Measurements from ENCODE around the gene ERC2. TPM values are rescaled to one million over a fixed set of nuclear protein-coding genes. Genes with fewer than 3 reads are reported as not detected.
"Not testable (repeated sequence)": the region's sequence is repeated elsewhere in the genome, so short reads cannot be mapped to it uniquely, and the experiment has no call there.

The ERC2 gene
- total RNA-seq, 2 experiments from 2014 or later = not detected

DNA sequence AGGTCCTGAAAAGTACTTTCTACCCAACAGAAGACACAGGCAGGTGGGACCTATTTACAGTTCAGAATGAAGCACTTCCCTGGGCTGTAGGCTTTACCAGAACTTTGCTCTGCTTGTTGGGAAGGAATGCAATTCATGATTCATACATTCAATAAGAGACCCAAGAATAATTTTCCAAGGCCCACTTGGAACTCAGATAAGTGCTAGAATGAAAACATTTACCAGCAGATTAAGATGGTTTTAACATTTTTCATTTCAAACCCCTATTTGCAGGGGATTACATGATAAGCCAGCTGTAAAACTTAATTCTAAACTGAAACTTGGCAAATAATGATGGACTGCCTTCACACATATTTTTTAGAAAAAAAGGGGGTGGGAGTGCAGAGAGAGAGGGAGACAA is 417.2 kb downstream of the ERC2 start:
- H3K27me3 Mint-ChIP-seq = no peaks in the 10 kb centered on the region
- DNase-seq = no peak
- ChIA-PET CTCF (no interaction called here), POLR2A (no interaction called here)
- H3K27ac Mint-ChIP-seq = no peak overlapping the region
- no peaks in the 10 kb centered on the region for H3K4me1 Mint-ChIP-seq (ENCODE audit: low read depth)
- intact Hi-C loops (cut with micrococcal nuclease) = no loop called here
- H3K9me3 Mint-ChIP-seq = no peaks in the 10 kb centered on the region
- no peak overlapping the region for H3K4me3 Mint-ChIP-seq
- no peaks in the 10 kb centered on the region for H3K36me3 Mint-ChIP-seq

DNA sequence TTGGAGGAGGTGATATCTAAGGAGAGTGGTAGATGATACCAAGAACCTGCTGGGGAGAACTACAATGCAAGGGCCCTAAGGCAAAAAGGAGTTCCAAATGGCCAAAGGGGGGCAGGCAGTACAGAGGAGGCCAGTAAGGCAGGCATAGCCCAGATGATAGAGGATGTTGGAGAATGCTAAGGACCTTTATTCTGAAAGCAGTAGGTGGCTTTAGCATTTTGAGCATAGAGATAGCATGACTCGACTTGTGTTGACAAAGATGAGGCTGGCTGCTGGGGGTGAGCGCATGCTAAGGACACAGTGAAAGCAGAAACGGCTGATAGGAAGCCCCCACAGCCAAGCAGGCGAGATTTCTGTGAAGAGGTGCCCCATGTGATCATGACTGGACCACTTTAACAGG is 419.3 kb downstream of the ERC2 start:
- no peaks in the 10 kb centered on the region for H3K27me3 Mint-ChIP-seq
- H3K4me1 Mint-ChIP-seq (ENCODE audit: low read depth) = no peaks in the 10 kb centered on the region
- no peak for DNase-seq
- ChIA-PET CTCF (no interaction called here), POLR2A (no interaction called here)
- H3K4me3 Mint-ChIP-seq = no peak overlapping the region
- intact Hi-C loops (cut with micrococcal nuclease) = no loop called here
- H3K9me3 Mint-ChIP-seq = no peaks in the 10 kb centered on the region
- no peak overlapping the region for H3K27ac Mint-ChIP-seq
- H3K36me3 Mint-ChIP-seq = no peaks in the 10 kb centered on the region

DNA sequence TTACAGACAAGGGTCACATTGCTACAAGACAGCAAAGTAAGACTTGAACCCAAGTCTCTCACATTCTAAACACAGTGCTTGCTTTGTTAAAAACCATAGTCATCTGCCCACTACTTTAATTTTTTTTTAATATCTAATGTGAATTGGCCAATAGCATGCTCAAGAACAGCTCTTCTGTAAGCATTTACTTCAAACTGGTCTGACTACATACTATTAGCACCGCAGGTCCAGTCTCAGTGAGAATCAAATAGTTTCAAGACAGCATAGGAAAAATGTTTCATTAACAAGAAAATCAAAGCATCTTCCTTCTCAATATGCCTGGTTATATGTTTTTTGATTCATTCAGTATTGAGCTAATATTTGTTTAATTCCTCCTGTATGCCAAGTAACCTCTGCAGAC is 419.9 kb downstream of the ERC2 start:
- no peaks in the 10 kb centered on the region for H3K36me3 Mint-ChIP-seq
- intact Hi-C loops (cut with micrococcal nuclease) = no loop called here
- no peaks in the 10 kb centered on the region for H3K27me3 Mint-ChIP-seq
- DNase-seq = no peak
- ChIA-PET POLR2A (no interaction called here), CTCF (interaction anchor here (0.7 kb wide), 1 partner anchor 579 kb away, joined by 3 read pairs; no protein-coding TSS in a partner anchor)
- no peaks in the 10 kb centered on the region for H3K4me1 Mint-ChIP-seq (ENCODE audit: low read depth)
- no peak overlapping the region for H3K4me3 Mint-ChIP-seq
- no peak overlapping the region for H3K27ac Mint-ChIP-seq
- no peaks in the 10 kb centered on the region for H3K9me3 Mint-ChIP-seq

DNA sequence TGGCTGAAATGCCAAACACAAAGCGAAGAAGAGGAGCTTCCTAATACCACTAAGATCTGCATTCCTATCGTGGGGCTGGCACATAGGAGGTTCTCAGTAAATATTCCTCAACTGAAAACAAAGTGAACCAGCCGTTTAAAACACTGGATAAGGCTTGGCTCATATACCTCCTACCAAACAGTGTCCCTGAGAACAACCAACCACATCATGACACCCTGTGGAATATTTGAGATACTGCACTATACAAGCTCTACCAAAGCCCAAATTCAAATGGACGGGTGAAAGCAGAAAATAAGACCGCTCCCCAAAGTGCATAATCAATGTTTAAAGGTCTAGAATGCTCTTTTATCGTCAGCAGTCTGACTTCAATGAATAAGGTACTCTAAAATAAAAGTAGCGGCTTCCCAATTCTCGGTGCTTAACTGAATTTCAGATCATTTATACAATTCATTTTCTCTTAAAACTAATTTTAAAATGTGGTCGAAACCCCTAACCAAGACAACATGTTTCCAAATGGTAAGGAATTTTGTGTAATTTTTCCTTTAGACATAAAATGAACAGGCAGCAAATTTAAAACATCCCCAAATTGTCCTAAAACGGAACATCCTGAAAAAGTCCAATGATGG is 425.8 kb downstream of the ERC2 start:
- intact Hi-C loops (cut with micrococcal nuclease) = no loop called here
- ChIA-PET POLR2A (no interaction called here), CTCF (no interaction called here)
- H3K27me3 Mint-ChIP-seq = no peaks in the 10 kb centered on the region
- H3K27ac Mint-ChIP-seq = no peak overlapping the region
- no peaks in the 10 kb centered on the region for H3K36me3 Mint-ChIP-seq
- peaks cover 19% of the 10 kb centered on the region for H3K9me3 Mint-ChIP-seq
- H3K4me1 Mint-ChIP-seq (ENCODE audit: low read depth) = no peaks in the 10 kb centered on the region
- DNase-seq = no peak
- no peak overlapping the region for H3K4me3 Mint-ChIP-seq

DNA sequence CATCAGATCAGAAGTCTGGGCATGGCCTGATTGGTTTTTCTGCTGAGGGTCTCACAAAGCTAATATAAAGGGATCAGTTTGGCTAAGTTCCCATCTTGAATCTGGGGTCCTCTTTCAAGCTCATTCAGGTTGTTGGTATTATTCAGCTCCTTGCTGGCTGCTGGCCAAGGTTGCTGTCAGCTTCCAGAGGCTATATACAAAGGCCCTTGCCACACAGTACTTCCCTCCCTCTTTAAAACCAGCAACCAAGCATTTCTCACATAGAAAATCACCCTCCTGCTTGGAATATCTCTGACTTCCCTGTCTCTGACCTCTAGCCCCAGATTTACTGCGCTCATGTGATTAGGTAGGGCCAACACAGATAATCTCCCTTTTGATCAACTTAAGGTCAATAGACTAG is 442.9 kb downstream of the ERC2 start:
- H3K27ac Mint-ChIP-seq = no peak overlapping the region
- ChIA-PET POLR2A (no interaction called here), CTCF (no interaction called here)
- intact Hi-C loops (cut with micrococcal nuclease) = no loop called here
- H3K36me3 Mint-ChIP-seq = no peaks in the 10 kb centered on the region
- H3K4me3 Mint-ChIP-seq = no peak overlapping the region
- no peaks in the 10 kb centered on the region for H3K9me3 Mint-ChIP-seq
- DNase-seq = no peak
- no peaks in the 10 kb centered on the region for H3K27me3 Mint-ChIP-seq
- H3K4me1 Mint-ChIP-seq (ENCODE audit: low read depth) = no peaks in the 10 kb centered on the region

DNA sequence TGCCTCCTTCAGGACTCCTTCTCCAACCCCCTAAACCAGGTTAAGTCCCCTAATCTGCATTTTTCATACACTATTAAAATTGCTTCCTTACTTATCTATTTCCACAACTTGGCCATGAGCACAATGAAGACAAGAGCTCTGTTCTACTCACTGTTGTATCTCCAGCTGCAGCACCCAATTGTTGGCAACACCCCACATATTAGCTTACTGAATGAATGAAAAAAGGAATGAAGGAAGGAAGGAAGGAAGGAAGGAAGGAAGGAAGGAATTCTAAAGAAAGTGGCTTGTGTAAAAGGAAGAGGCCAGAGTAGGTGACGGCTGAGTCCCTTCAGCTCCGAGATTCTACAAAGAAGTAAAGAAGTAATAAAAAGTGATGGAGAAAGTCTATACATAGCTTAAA is 444.7 kb downstream of the ERC2 start:
- Mint-ChIP-seq H3K9me3 (no peaks in the 10 kb centered on the region), H3K4me1 (ENCODE audit: low read depth) (no peaks in the 10 kb centered on the region), H3K27ac (no peak overlapping the region), H3K27me3 (no peaks in the 10 kb centered on the region), H3K36me3 (no peaks in the 10 kb centered on the region), H3K4me3 (no peak overlapping the region)
- intact Hi-C loops (cut with micrococcal nuclease) = no loop called here
- DNase-seq = no peak
- POLR2A ChIA-PET = no interaction called here
- CTCF ChIA-PET = no interaction called here

DNA sequence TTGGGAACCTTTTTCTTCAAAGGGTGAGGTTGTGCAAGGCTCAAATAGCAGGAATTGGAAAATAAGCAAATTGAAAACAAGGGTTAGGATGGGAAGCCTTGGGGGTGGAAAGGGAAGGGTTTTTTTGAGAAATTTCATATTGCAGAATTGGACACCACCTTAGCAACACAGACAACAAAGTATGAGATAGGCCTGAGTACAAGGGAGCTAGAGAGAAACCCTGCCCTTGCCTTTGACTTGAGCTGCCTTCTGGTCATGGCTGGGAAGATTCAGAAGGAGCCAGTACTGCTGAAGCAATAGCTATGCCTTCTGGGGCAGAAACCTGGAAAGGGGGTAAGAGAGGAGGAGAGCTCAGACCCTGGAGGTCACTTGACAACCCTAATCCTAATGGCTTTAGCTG is 445.6 kb downstream of the ERC2 start:
- Mint-ChIP-seq H3K9me3 (no peaks in the 10 kb centered on the region), H3K4me3 (no peak overlapping the region), H3K27ac (no peak overlapping the region), H3K27me3 (no peaks in the 10 kb centered on the region), H3K36me3 (no peaks in the 10 kb centered on the region), H3K4me1 (ENCODE audit: low read depth) (no peaks in the 10 kb centered on the region)
- ChIA-PET POLR2A (no interaction called here), CTCF (no interaction called here)
- intact Hi-C loops (cut with micrococcal nuclease) = no loop called here
- no peak for DNase-seq

DNA sequence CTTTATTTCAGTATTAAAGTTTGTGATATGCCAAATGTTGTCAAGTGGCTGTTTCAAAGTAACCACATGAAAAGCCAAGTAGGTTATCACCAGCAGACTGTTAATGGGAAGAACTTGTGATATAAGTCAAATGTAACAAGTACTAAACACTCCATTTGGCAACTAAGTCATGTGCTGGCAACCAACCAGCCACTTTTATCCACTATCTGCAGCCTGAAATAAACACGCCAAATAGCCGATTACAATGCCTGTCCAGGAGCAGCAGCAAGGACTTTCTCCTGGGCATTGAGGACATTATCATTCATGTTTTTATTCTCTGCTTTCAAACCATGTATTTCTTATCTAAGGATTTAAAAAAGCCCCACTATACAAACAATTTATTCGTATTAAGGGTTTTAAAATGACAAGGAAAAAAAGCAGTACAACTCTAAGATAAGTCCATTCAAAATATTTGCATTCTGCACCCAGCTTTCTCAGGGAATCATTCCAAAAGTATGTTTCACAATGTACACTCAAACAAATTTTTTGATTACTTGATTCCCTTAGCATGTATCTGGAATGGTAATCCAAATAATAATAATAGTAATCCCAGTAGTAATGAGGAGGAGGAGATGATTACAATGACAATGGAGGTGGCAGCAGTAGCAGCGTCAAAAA is 448.6 kb downstream of the ERC2 start:
- Mint-ChIP-seq H3K27me3 (no peaks in the 10 kb centered on the region), H3K4me1 (ENCODE audit: low read depth) (no peaks in the 10 kb centered on the region), H3K36me3 (no peaks in the 10 kb centered on the region), H3K9me3 (peaks cover 5% of the 10 kb centered on the region), H3K27ac (no peak overlapping the region), H3K4me3 (no peak overlapping the region)
- CTCF ChIA-PET = no interaction called here
- POLR2A ChIA-PET = no interaction called here
- DNase-seq = no peak
- intact Hi-C loops (cut with micrococcal nuclease) = no loop called here

DNA sequence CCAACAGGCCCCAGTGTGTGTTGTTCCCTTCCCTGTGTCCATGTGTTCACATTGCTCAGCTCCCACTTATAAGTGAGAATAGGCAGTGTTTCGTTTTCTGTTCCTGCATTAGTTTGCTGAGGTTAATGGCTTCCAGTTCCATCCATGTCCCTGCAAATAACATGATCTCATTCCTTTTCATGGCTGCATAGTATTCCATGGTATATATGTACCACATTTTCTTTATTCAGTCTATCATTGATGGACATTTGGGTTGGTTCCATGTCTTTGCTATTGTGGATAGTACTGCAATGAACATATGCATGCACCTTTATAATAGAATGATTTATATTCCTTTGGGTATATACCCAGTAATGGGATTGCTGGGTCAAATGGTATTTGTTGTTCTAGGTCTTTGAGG is 452.9 kb downstream of the ERC2 start:
- CTCF ChIA-PET = not testable (repeated sequence)

DNA sequence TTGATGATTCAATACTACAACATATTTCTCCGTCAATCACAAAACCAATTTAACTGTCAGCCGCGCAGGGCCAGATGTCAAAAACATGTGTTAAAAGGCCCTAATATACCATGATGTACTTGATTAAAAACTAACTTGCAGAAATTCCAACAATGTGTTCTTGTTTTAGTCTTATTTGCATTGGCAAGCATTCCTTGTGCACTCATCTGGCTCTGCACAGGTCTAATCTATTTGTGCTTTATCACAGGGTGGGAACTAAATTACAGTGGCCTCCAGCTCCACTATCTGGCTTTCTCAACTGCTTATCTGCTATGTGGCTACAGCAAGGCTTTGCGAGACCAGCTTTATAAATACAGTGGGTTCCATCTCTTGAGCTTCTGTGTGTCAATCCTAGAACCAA is 455.5 kb downstream of the ERC2 start:
- no peak overlapping the region for H3K27ac Mint-ChIP-seq
- CTCF ChIA-PET = no interaction called here
- no peak overlapping the region for H3K4me3 Mint-ChIP-seq
- POLR2A ChIA-PET = no interaction called here
- no peaks in the 10 kb centered on the region for H3K4me1 Mint-ChIP-seq (ENCODE audit: low read depth)
- DNase-seq = no peak
- H3K27me3 Mint-ChIP-seq = no peaks in the 10 kb centered on the region
- intact Hi-C loops (cut with micrococcal nuclease) = no loop called here
- peaks cover 5% of the 10 kb centered on the region for H3K9me3 Mint-ChIP-seq
- H3K36me3 Mint-ChIP-seq = no peaks in the 10 kb centered on the region

More for the DNA sequence above, 452.9 kb downstream of the ERC2 start:
- H3K4me3 Mint-ChIP-seq; H3K27ac Mint-ChIP-seq; H3K36me3 Mint-ChIP-seq; POLR2A ChIA-PET; intact Hi-C loops (cut with micrococcal nuclease); H3K27me3 Mint-ChIP-seq; DNase-seq; H3K9me3 Mint-ChIP-seq; H3K4me1 Mint-ChIP-seq (ENCODE audit: low read depth): not testable (repeated sequence)

DNA sequence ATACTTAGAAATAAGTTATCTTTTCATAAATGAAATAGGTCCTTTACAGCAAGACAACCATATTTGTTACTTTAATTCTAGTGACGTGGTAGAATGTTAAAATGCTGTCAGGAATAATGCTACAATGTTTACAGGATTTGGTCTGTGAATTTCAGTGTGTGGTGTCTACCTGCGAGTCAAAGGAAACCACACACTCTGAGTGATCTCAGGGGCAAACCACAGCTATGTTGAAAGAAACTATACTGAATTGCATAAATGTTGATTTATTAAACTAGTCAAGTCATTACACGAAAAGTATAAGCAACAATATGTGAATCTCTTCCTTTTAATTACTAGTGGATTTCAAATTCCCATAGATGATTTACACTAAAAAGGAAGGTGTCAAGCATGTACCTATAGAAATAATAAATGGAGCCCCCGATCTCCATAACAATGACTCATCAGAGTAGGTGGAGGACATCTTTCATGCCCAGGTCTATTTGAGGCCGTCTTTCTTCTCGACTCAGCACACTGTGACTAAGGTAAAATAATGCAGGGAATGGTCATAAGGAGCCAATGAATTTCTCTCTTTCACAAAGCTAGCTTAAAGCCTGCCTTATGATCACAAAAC is 463.0 kb downstream of the ERC2 start:
- Mint-ChIP-seq H3K4me1 (ENCODE audit: low read depth) (no peaks in the 10 kb centered on the region), H3K9me3 (no peaks in the 10 kb centered on the region), H3K27ac (no peak overlapping the region), H3K4me3 (no peak overlapping the region), H3K27me3 (no peaks in the 10 kb centered on the region), H3K36me3 (no peaks in the 10 kb centered on the region)
- ChIA-PET CTCF (no interaction called here), POLR2A (no interaction called here)
- DNase-seq = no peak
- intact Hi-C loops (cut with micrococcal nuclease) = no loop called here

DNA sequence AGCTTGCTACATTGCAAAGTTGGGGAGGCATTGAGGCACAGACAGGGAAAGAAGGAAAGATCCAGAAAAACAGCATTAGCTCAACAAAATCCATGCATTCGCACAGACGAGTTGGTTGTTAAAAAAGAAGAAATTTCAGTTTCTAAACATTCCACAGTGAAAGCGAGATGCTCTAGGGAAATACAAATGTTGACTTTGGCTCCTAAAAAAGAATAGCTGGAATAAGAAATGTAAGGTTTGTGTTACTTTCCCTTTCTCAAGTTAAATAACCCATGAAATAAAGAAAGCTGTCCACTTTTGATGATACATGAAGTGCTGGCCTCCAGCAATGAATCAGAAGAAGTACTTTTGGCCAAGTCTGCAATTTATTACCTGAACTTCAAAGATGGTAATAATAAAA is 465.1 kb downstream of the ERC2 start:
- no peak overlapping the region for H3K27ac Mint-ChIP-seq

DNA sequence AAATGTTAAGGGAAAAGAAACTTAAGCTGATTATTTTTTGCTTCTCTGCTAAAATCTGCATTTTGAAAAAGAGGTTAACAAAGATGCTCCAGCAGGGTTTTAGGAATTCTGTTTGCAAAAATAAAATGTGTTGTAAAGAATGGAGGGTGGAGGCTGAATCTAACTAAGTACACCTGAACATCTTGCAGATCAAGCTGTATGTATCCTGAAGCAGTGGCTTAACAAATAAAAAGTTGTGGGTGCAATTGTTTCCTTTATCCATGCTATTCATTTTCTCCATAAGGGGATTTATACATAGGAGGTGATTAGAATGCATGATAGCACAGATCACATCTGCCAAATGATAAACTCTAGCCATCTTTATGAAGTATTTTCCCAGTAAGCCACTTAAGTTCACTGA is 466.3 kb downstream of the ERC2 start:
- no peaks in the 10 kb centered on the region for H3K4me1 Mint-ChIP-seq (ENCODE audit: low read depth)
- ChIA-PET CTCF (no interaction called here), POLR2A (no interaction called here)
- no peaks in the 10 kb centered on the region for H3K9me3 Mint-ChIP-seq
- no peak overlapping the region for H3K4me3 Mint-ChIP-seq
- intact Hi-C loops (cut with micrococcal nuclease) = no loop called here
- no peak for DNase-seq
- H3K36me3 Mint-ChIP-seq = no peaks in the 10 kb centered on the region
- H3K27me3 Mint-ChIP-seq = no peaks in the 10 kb centered on the region
- H3K27ac Mint-ChIP-seq = no peak overlapping the region

More for the DNA sequence above, 465.1 kb downstream of the ERC2 start:
- Mint-ChIP-seq H3K9me3 (no peaks in the 10 kb centered on the region), H3K4me3 (no peak overlapping the region), H3K27me3 (no peaks in the 10 kb centered on the region), H3K36me3 (no peaks in the 10 kb centered on the region), H3K4me1 (ENCODE audit: low read depth) (no peaks in the 10 kb centered on the region)
- POLR2A ChIA-PET = no interaction called here
- CTCF ChIA-PET = no interaction called here
- intact Hi-C loops (cut with micrococcal nuclease) = no loop called here
- no peak for DNase-seq
